COLO668 (cell line): ENCODE measurements around the gene RPTOR.

Experiments used
- DNase-seq: peaks from one replicate; lab custom pipeline; 2025; ENCODE audit not compliant: unreplicated experiment; lab: John Stamatoyannopoulos, UW

The RPTOR gene

DNA sequence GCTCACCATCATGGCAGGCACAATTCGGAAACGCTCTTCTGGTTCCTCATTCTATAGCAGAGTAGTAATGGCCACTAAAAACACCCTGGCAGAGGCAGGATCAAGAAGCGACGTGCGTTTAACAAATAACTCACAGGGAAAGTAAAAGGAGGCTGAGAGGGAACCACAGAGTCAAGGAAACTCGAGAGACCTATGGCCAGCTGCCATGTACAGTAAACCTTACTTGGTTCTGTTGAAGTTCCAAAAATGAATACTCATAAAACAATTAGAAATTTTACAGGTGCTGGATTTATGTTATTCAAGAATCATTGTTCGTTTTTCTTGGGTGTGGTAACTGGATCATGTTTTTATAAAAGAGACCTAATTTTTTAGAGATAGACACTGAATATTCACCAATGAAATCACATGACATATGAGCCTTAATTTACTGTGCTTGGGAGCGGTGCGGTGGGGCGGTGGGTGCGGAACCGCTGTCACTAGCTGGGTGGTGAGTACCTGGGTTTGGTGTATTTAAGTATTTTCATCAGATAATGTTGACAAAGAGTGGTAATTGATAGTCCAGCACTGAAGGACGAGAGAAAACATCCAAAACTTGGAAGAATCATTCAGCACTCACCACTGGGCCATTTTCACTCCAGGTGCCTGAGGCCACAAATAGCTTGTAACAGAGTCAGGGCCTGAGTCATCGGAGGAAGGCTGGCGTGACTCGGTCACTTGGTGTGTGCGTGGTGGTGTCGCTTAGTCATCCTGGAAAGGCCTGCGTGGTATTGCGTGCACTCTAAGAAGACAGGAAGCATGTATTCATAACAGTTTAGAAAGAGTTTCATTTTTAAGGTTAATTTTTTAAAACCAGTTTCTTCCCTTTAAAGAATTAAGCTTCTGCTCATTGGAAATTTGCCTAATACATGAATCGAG, 311.6 kb downstream of the RPTOR start:
- DNase-seq, result peak; percentile 6

DNA sequence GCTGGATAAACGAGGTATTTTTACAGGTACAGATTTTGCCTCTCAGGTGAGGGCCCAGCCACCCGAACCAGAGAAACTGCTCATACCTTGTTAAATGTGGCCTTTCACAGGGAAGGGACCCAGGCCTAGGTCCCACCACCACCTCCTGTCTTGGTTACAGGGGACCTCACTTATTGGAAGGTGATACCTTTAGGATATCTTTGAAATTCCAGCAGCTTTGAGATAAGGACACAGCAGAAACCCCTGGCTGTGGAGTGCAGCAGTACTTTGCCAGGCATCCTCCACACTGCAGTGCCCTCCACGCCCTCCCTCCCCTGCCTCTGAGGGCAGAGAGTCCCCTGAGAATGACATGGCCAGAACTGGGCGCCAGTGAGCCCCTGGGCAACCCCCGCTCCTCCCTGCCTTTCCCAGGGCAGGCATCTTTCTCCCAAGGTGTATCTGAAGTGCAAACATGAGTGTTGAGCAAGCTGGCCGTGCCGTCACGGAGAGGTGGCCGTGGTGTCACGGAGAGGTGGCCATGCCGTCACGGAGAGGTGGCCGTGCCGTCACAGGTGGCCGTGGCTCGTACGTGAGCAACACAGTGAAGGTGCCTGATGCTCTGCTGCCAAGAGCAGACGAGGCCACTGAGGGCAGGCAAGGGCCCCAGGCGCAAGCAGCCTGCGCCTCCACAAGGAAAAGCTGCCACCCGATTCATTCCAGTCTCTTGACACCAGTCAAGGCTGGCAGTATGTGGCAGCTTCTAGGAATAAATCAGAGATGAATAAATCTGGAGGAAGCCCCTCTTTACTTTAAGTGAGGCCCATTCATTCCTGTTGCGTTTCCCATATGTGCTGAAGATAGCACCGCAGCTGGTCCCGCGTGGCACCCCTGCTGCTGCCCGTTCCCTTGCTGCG, 312.5 kb downstream of the RPTOR start:
- DNase-seq, result no peak

- no peak for DNase-seq
Measured at GRCh38 chr17:80857756-80858171, 313.1 kb downstream of the RPTOR start.

GRCh38 chr17:80858301-80859001, 313.8 kb downstream of the RPTOR start:
- no peak for DNase-seq

DNA sequence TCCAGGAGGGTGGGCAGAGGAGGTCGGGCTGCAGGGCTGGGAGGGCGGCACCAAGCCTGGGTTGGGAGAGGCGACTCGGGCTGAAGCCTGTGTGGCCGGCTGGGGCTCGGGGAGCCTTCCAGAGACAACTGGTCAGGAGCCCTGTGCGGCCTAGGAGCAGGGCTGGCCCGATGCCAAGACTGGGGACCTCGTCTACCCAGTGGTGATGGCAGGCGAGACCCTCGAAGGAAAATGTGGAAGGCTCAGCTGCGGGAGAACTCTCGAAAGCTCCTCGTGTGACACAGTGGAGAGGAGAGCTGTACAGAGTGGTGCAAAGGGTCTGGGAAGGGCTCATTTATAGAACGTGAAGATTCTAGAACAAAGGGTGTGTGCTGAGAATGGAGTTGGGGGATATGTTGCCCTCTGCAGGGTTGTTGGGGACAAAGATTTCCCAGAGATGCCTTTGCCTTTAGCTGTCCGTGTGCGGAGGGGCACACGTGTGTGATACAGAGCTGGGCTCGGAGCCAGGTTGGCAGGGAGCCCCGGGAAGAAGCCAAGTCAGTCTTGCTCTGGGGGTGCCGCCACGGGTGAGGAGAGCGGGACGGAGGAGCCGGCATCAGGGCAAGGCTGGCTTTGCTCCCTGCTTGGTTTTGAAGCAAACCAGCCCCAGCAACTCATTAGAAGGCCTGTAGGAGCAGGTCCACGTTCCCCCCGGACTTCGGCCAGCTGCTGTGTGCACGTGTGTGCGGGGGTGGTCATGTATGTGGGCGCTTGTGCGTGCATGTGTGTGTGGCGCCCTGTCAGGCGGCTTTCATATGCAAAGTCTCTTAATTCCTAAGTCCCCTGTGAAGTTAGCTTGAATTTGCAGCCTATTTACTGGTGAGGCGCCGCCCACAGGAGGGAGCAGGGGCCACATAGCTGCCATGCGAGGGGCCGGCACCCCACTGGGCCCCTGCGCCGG, 314.6 kb downstream of the RPTOR start:
- no peak for DNase-seq

GRCh38 chr17:80860101-80860671, 315.5 kb downstream of the RPTOR start:
- no peak for DNase-seq

- DNase-seq, result no peak
Measured at GRCh38 chr17:80860703-80861417, 316.2 kb downstream of the RPTOR start.

DNA sequence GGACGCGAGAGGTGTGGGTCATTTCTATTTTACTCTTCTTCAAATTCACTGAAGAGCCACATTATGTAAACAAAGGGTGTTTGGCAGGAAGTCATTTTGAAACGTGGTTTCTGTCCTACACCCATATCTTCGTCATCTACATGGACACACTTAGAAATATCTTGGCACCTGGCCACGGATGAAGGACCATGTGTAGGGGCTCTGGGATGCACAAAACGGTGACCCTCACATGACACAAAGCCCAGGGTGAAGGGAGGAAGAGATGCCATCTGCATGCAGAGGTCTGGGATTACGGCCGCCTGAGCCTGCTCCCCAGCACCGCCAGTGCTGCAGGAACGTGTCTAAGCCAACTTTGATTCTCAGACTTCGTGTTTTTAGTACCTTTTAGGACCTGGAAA, 316.8 kb downstream of the RPTOR start:
- peak; percentile 4 for DNase-seq

- peak; percentile 12 for DNase-seq
Measured at GRCh38 chr17:80861892-80862291, 317.3 kb downstream of the RPTOR start.

DNA sequence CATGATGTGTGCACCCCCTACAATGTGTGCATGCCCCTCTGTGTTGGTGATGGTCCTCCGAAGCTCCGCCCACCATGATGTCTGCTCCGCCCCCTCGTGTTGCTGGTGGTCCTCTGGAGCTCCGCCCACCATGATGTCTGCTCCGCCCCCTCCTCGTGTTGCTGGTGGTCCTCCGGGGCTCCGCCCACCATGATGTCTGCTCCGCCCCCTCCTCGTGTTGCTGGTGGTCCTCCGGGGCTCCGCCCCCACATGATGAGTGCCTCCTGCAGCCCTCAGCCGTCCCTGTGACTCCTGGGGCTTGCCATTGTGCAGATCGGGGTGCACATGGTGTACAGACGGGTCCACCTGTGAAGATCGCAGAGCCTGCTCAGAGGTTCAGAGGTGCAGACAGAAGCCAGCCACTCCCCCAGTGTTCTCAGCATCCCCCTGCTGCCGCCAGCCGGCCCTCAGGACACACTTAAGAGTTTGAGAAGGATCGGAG, 317.9 kb downstream of the RPTOR start:
- DNase-seq, result no peak

GRCh38 chr17:80862978-80863377, 318.3 kb downstream of the RPTOR start:
- no peak for DNase-seq

GRCh38 chr17:80863626-80864025, 319.0 kb downstream of the RPTOR start:
- DNase-seq, result no peak

DNA sequence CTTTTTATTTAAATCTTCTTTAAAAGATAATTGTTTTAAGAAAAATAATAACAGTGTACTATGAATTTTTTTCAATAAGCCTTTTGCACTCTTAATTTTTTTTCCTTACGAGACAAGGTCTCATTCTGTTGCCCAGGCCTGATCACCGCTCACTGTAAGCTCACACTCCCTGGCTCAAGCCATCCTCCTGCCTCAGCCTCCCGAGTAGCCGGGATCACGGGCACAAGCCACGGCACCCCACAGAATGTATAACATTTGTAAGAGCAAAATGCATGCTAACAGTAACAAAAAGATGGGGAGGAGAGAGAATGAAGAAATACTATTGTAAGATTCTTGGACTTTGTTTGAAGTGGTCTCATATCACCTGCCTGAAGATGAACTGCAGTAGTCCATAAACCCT, 320.1 kb downstream of the RPTOR start:
- no peak for DNase-seq

DNA sequence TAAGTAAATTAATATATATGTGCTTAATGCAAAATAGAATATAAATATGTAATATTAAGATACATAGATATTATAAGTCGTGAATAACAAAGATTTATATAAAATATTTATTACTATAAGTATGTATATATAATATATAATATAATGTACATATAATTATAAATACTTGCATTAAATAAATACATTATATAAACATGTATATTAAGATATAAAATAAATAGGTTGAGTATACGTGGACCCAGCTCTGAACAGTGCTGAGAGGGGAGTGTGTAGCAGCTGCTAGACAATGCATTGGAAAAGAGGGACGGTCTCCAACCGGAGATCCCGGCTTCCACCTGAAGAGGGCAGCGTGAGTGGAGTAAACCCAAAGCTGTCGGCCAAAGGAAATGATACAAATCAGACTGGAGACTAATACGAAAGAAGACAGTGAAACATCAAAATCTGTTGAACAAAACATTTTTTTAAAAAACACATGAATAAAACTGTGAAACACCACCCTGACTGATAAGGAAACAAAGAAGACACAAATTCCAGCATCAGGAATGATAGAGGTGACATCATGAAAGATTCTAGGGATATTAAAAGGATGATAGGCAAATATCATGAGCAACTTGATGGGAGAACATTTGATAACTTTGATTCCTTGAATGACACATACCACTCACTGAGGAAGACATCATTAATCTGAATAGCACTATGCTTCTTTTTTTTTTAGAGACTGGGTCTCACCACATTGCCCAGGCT, 321.6 kb downstream of the RPTOR start:
- DNase-seq, result peak; percentile 50

DNA sequence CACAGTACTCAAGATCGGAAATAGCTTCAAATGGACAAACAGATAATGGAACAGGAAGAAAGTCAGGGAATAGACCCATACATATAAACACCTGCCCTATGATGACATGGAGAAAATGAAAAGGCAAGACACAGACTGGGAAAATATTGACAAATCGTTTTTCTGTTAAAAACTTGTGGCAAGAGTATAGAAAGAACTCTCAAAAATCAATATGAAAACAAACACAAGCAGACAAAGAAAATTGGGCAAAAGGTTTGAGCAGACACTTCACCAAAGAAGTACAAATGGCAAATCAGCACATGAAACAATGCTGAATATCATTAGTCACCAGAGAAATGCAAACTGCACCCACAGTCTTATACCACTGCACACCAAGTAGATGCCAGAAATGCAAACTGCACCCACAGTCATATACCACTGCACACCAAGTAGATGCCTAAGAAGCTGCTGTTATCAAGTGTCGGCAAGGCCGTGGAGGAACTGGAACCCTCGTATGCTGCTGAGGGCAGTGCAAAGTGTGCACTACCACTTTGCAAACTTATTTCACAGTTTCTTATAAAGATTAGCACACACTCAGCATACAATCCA, 323.5 kb downstream of the RPTOR start:
- no peak for DNase-seq

DNA sequence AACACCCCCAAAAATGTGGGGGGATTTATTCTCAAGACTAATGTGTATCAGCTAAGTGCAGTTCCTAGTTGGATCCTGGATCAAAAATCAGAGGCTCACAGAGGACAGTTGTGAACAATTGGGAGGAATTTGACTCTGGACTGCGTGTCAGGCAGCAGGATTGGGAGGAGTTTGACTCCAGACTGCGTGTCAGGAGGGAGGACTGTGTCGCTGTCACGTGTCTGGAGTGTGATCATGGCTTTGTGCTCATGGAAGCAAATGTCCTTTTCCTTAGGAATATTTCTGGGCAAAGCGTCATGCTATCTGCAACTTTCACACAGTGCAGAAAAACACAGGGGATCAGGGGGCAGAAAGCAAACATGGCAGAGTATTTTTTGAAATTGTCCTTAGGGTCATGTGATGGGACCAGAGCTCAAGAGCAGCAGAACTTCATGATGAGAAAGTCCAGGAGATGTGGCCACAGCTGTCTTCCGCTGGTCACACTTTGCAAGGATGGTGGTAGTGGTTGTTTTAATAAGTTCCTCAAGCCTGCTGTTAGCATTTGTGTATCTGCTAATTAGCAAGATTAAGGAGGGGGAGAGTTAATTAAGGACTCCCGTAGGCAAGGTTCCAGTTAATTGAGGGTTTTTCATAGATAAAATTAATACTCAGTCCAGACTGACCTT, 325.0 kb downstream of the RPTOR start:
- no peak for DNase-seq

DNA sequence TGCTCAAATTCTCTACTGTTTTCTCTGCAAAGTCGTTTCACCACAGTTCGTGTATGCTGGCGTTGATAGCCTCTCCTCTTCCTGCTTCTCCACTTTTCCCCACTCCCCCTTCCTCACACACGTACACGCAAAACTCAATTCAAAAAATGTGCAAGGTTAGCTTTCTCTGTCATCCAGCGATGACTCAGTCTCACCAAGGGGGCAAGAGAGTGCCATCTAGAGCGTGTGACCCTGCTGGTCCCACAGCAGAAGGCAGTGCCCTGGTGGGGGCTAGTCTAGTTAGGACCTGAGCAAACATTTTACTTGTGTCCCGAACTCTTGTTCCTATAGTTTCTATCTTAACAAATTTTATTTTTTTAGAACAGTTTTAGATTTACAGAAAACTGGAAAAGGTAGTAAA, 325.8 kb downstream of the RPTOR start:
- no peak for DNase-seq
